Gastrocnemius medialis (tissue), 4 donors: ENCODE measurements around the gene ISOC2. TPM values are rescaled to one million over a fixed set of nuclear protein-coding genes. Genes with fewer than 3 reads are reported as not detected.

Source experiments
- ATAC-seq, 2 donors: fragments of 150-250 bp; one replicate each; pipeline ENCODE4 v1.9.1; 2016
- DNase-seq, 2 donors: peaks; one replicate each; pipeline ENCODE4 v3.0.0-alpha.2; 2019
- H3K27ac ChIP-seq, 4 donors: fragments of 200-600 bp; sonication (generic); 1 replicate in 1 of 4; 2 replicates in 3 of 4; pipeline ENCODE4 v1.5.1; 2016 to 2018; ENCODE audit warnings: mild to moderate bottlenecking in 2 of 4, moderate library complexity in 1 of 4
- H3K27me3 ChIP-seq, 3 donors: fragments of 200-600 bp; sonication (generic) in 2 of 3; 1 replicate in 1 of 3; 2 replicates in 2 of 3; pipeline versions ENCODE4 v1.5.1 to v1.6.0; 2016 to 2019; ENCODE audit warnings: mild to moderate bottlenecking in 1 of 3, moderate library complexity in 1 of 3
- H3K36me3 ChIP-seq, 2 donors: fragments of 200-600 bp; sonication (generic) in 1 of 2; one replicate each; pipeline ENCODE4 v1.5.1; 2017 to 2018
- H3K4me1 ChIP-seq, 2 donors: fragments of 200-600 bp; sonication (generic) in 1 of 2; one replicate each; pipeline ENCODE4 v1.5.1; 2016 to 2017; ENCODE audit warnings: mild to moderate bottlenecking in 2 of 2
- H3K4me3 ChIP-seq, 4 donors: fragments of 200-600 bp; sonication (generic) in 3 of 4; 1 replicate in 1 of 4; 2 replicates in 3 of 4; pipeline ENCODE4 v1.5.1; 2016 to 2019; ENCODE audit warnings: mild to moderate bottlenecking in 2 of 4
- H3K9me3 ChIP-seq, 3 donors: fragments of 200-600 bp; sonication (generic) in 2 of 3; 1 replicate in 1 of 3; 2 replicates in 2 of 3; pipeline ENCODE4 v1.5.1; 2016 to 2019
- CTCF ChIP-seq, 5 experiments: fragments of 450-650 bp in 3 of 5; fragments of 200-600 bp in 2 of 5; sonication (generic) in 2 of 5; IDR thresholded peaks in 4 of 5; conservative IDR thresholded peaks in 1 of 5; 1 replicate in 4 of 5; 2 replicates in 1 of 5; pipeline ENCODE4 v1.5.1; 2016 to 2019; ENCODE audit warnings: antibody characterized with exemption in 5 of 5, mild to moderate bottlenecking in 3 of 5, moderate library complexity in 3 of 5
- POLR2A ChIP-seq, 2 donors: fragments of 450-650 bp; IDR thresholded peaks; one replicate each; pipeline ENCODE4 v1.6.1; 2017; ENCODE audit warnings: antibody characterized with exemption in 2 of 2, mild to moderate bottlenecking in 2 of 2, moderate library complexity in 2 of 2
- in situ Hi-C, 4 donors: fragments of 200-750 bp; cut with MboI; loops; one replicate each; pipeline versions ENCODE4 v1.15.0 to v1.8.0; 2017; ENCODE audit warnings: low sequenced_read_pairs in 4 of 4
- intact Hi-C: fragments of 100-400 bp; cut with DNase I; formaldehyde crosslinking; loops from one replicate; pipeline ENCODE4 v1.15.1; 2023; ENCODE audit warnings: low total_unique reads
- total RNA-seq, 4 donors: library from RNA; depleted of rRNA; stranded (reverse); fragments of >200 nt; gene quantifications; one replicate each; pipeline versions ENCODE4 v1.1.0 to v1.2.3, GENCODE V29; 2016

The ISOC2 gene
- total RNA-seq, 4 donors from 2014 or later: 59.7 to 101 (median 88.7) TPM

GRCh38 chr19:55487924-55488687, 26.7 kb upstream of the ISOC2 start, which contains the start of gene SSC5D:
SSC5D (plus strand) TSS chr19:55488436; CDS start chr19:55488590, 154 bp downstream.
- no peak for ATAC-seq
- Histone ChIP-seq H3K4me3 (no peak within 1 kb of the TSS), H3K36me3 (peaks cover 0 to 3% of the 10 kb centered on the region in 2 donors), H3K9me3 (no peaks in the 10 kb centered on the region), H3K27me3 (peaks cover 6 to 16% (median 11%) of the 10 kb centered on the region in 3 donors), H3K4me1 (peaks cover 11 to 28% of the 10 kb centered on the region in 2 donors), H3K27ac (peak within 1 kb of the TSS; percentile 67 to 80 (median 76))
- no peak for TF ChIP-seq POLR2A (IDR thresholded peaks at IDR 0.05)
- TF ChIP-seq CTCF (IDR thresholded peaks at IDR 0.05 in 4 of 5, conservative IDR thresholded peaks at IDR 0.05 in 1 of 5): no peak
- intact Hi-C loops: no loop called here
- DNase-seq: no peak
- in situ Hi-C loops: no loop called here

DNA sequence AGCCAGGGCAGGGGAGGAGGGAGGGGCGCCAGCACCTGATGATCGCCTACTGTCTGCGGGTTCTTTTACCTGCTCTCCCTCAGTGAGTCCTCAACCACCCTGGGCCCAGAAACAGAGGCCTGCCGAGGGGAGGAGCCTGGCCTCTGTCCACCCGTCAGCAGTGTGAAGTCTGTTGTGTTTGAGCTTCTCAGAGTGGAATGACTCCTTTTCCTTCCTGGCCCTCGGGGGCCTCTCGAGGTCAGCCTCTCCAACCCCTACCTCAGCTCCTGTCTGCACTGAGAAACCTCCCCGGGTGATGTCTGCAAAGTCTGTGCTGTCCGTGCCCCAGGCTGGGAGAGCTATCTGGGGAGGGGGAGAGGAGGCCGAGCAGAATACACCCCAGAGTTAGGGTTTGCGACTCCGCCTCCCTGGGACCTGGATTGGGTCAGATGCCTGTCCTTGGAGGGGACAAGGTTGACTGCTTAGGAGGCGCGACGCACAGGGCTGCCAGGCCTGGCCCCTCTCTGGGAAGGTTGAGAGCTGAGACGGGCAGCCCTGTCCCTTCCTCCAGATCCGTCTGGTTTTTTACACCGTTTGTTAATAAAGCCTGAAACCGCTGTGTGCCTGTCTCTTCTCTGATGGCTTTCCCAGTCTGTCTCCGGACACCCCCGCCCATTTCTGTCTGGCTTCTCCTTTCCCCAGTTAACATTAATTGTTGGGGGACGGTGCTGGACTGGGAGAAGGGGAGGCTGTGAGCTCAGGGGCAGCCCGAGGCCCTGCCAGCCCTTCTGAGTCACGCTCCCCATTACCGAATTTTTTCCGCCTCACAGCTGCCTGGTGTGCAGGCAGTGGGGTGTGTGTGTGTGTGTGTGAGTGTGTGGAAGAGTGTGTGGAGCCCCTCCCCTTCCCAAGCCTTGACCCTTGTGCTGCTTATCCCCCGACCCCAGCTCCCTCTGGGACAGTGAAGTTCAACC, 25.8 kb upstream of the ISOC2 start:
- peaks cover 6 to 16% (median 11%) of the 10 kb centered on the region in 3 donors for H3K27me3 ChIP-seq
- no peak overlapping the region for H3K4me3 ChIP-seq
- TF ChIP-seq POLR2A (IDR thresholded peaks at IDR 0.05): no peak
- no peak for TF ChIP-seq CTCF (IDR thresholded peaks at IDR 0.05 in 4 of 5, conservative IDR thresholded peaks at IDR 0.05 in 1 of 5)
- H3K27ac ChIP-seq: peak overlapping the region; percentile 67 to 80 (median 76)
- ATAC-seq (peak; percentile 37 to 47), DNase-seq (peak in 1 of 2 donors; percentile 47)
- H3K9me3 ChIP-seq: no peaks in the 10 kb centered on the region
- intact Hi-C loops: no loop called here
- peaks cover 0 to 7% of the 10 kb centered on the region in 2 donors for H3K36me3 ChIP-seq
- H3K4me1 ChIP-seq: peaks cover 11 to 28% of the 10 kb centered on the region in 2 donors
- in situ Hi-C loops: no loop called here

GRCh38 chr19:55486043-55486970, 24.9 kb upstream of the ISOC2 start:
- DNase-seq (no peak), ATAC-seq (peak; percentile 24 to 28)
- Histone ChIP-seq H3K4me3 (no peak overlapping the region), H3K9me3 (no peaks in the 10 kb centered on the region), H3K36me3 (peaks cover 0 to 7% of the 10 kb centered on the region in 2 donors), H3K4me1 (peaks cover 11 to 28% of the 10 kb centered on the region in 2 donors), H3K27ac (peak overlapping the region; percentile 67 to 80 (median 76)), H3K27me3 (peaks cover 6 to 16% (median 11%) of the 10 kb centered on the region in 3 donors)
- TF ChIP-seq CTCF (IDR thresholded peaks at IDR 0.05 in 4 of 5, conservative IDR thresholded peaks at IDR 0.05 in 1 of 5) (peak in 2 of 5 experiments; percentile 28 to 33), POLR2A (IDR thresholded peaks at IDR 0.05) (no peak)
- in situ Hi-C loops: no loop called here
- intact Hi-C loops: no loop called here
